ENCODE results near the gene MESP2.
A peak's percentile ranks its signal among the peaks of the same experiment; 100 is the strongest.

MESP2 gene

GRCh38 chr15:89776274-89777072 is at the start of gene MESP2:
TSS of gene MESP2 (plus strand) at chr15:89776332. CDS start at chr15:89776358, 26 bp downstream.
- DNase-seq (ENCODE audit: low spot score): peak; percentile 75
- TF ChIP-seq, protein P1, sequence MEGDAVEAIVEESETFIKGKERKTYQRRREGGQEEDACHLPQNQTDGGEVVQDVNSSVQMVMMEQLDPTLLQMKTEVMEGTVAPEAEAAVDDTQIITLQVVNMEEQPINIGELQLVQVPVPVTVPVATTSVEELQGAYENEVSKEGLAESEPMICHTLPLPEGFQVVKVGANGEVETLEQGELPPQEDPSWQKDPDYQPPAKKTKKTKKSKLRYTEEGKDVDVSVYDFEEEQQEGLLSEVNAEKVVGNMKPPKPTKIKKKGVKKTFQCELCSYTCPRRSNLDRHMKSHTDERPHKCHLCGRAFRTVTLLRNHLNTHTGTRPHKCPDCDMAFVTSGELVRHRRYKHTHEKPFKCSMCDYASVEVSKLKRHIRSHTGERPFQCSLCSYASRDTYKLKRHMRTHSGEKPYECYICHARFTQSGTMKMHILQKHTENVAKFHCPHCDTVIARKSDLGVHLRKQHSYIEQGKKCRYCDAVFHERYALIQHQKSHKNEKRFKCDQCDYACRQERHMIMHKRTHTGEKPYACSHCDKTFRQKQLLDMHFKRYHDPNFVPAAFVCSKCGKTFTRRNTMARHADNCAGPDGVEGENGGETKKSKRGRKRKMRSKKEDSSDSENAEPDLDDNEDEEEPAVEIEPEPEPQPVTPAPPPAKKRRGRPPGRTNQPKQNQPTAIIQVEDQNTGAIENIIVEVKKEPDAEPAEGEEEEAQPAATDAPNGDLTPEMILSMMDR (conservative IDR thresholded peaks at IDR 0.05; ENCODE audit: low read depth): no peak
- peak within 1 kb of the TSS; percentile 60 for H3K27ac ChIP-seq
- CTCF ChIA-PET: interaction anchor here (0.7 to 1.4 kb wide), 3 partner anchors 15 to 437 kb away, joined by 3 to 4 read pairs (median 3); no protein-coding TSS in a partner anchor
- POLR2A ChIA-PET (ENCODE audit: low non-redundant PET): no interaction called here

DNA sequence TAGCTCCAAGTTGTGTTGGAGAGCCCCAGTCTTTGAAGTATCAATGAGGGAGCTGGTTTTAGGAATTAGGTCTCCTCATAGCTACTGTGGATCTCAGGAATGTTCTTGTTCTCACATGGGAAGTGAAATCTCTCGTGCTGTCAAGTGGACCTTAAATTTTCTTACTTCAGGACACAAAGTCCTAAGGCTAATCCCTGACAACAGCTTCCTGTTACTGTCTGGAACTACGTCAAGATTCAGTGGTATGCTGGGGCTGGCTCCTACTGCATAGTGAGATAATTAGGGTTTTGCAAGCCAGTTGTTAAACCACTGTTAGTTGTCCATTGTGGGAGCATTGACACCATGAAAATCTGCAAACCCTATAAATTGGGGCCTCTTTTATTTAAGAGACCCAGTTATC is 47.9 kb upstream of the MESP2 start:
- TF ChIP-seq, protein P1 (conservative IDR thresholded peaks at IDR 0.05; ENCODE audit: low read depth): no peak
- H3K27ac ChIP-seq: no peak overlapping the region
- no peak for DNase-seq (ENCODE audit: low spot score)
- ChIA-PET POLR2A (ENCODE audit: low non-redundant PET) (interaction anchor here (0.6 kb wide), 1 partner anchor 521 kb away, joined by 3 read pairs; the partner anchor contains the start of gene TTLL13), CTCF (interaction anchor here (0.6 to 1.3 kb wide), 3 partner anchors 108 to 147 kb away, joined by 3 to 4 read pairs (median 3); no protein-coding TSS in a partner anchor)

- TF ChIP-seq, protein P1 (conservative IDR thresholded peaks at IDR 0.05; ENCODE audit: low read depth): no peak
- no peak overlapping the region for H3K27ac ChIP-seq
- ChIA-PET CTCF (interaction anchor here (0.6 kb wide), 1 partner anchor 115 kb away, joined by 3 read pairs; no protein-coding TSS in a partner anchor), POLR2A (ENCODE audit: low non-redundant PET) (no interaction called here)
- no peak for DNase-seq (ENCODE audit: low spot score)
Observed at GRCh38 chr15:89731275-89731674, 44.9 kb upstream of the MESP2 start.

DNA sequence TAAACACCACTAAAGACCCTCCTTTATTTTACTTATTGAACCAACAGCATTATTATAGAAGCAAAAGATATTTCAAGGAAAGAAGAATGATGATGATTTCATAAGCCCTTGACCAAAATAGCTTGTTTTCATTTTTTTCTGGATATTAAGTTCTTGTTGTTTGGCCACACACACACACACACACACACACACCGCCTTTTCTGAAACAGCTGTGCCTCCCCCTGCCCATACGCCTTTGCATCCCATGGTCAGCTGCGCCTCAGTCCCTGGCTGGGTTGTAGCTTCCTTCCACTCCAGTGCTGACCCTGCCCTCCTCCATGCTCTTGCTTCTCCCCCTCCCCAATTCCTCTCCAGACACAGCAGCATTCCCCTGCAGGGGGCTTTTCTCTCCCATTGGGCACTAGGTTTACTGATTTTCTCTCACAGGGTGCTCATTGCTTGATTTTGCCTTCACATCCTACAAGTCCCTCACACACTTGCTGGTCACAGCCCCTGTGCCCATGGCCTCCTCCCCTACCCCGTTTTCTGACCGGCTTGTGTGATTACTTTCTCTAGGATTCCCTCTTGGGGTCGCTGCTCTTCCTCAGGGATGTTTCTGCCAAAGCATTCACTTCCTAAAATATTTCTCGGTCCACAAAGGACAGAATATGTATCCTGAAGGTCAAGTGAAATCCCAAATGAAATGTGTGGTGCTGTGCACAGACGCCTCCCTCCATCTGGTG is 43.5 kb upstream of the MESP2 start:
- ChIA-PET POLR2A (ENCODE audit: low non-redundant PET) (no interaction called here), CTCF (no interaction called here)
- TF ChIP-seq, protein P1 (conservative IDR thresholded peaks at IDR 0.05; ENCODE audit: low read depth): no peak
- no peak overlapping the region for H3K27ac ChIP-seq
- no peak for DNase-seq (ENCODE audit: low spot score)

- H3K27ac ChIP-seq: no peak overlapping the region
- TF ChIP-seq, protein P1 (conservative IDR thresholded peaks at IDR 0.05; ENCODE audit: low read depth): no peak
- ChIA-PET CTCF (interaction anchor here (0.9 kb wide), 1 partner anchor 147 kb away, joined by 3 read pairs; no protein-coding TSS in a partner anchor), POLR2A (ENCODE audit: low non-redundant PET) (no interaction called here)
- DNase-seq (ENCODE audit: low spot score): no peak
Observed at GRCh38 chr15:89735773-89736172, 40.4 kb upstream of the MESP2 start.

DNA sequence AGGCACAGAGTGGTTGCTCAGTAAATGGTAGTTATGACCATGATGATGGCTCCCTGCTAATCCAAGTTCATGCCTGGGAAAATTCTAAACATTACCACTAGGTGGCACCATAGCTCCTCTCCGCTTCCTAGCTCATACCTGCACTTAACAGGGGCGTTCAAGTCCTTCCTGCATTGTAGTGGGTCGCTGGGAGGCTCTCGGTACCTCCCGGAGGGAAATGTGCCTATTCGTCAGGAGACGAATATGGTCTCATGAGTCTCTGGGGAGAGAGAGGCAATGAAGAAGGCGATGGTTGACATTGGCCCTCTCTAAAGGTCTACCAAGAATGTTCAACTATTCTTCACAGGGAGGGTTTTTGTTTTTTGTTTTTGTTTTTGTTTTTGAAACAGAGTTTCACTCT is 36.0 kb upstream of the MESP2 start:
- TF ChIP-seq, protein P1 (conservative IDR thresholded peaks at IDR 0.05; ENCODE audit: low read depth): peak; percentile 98
- ChIA-PET CTCF (interaction anchor here (0.6 to 1.6 kb wide), 15 partner anchors 9 to 347 kb away, joined by 3 to 11 read pairs (median 4); partner anchors contain the start of gene MESP1), POLR2A (ENCODE audit: low non-redundant PET) (no interaction called here)

More for the DNA sequence above, 36.0 kb upstream of the MESP2 start:
- peak; percentile 80 for DNase-seq (ENCODE audit: low spot score)
- H3K27ac ChIP-seq: no peak overlapping the region
